Measurements from ENCODE around the gene ARF3. TPM values are rescaled to one million over a fixed set of nuclear protein-coding genes. Genes with fewer than 3 reads are reported as not detected.
A peak's percentile ranks its signal among the peaks of the same experiment; 100 is the strongest.

The ARF3 gene
- polyA plus RNA-seq, 2 of the 4 experiments (the other 2 are of a cell fraction), result 138 to 287 TPM

DNA sequence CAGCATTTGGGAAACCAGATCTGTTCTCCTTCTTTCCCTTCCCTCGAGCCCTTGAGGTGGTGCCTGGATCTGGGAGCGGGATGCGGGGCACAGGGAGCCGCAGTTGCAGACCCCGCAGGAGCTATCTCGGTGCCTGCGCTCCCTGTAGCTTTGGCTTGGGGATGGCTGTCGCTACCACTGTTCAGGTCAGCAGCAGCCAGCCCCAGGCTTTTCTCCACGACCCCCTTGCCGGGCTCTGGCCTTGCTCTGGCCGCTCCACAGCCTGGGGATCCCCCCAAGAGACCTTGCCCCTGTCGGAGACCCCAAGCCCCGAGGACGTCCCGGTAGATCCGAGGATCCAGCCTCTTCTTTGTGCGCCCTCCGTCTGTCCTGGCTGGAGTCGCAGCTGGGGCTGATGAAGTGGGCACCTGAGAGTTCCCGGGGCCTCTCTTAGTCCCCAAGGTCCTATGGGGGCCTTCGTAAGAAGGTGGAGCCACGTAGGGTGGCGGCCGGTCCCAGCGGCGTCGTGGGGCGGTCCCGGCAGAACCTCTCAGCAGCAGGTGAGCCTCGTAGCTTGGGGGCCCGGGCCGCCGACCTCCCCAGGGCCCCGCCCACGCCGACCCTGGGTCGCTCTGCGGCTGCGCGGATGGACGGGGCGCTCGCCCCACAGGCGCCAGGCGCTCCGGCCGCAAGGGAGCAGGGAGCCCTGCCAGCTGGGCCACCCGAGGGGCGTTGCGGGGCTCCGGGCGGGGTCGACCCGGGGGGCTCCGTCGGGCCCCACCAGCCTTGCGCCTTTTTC is 40.6 kb upstream of the ARF3 start:
- Histone ChIP-seq H3K4me1 (peaks cover 19% of the 10 kb centered on the region), H3K27ac (peak overlapping the region; percentile 52 to 87), H3K4me2 (peak overlapping the region; percentile 82), H3K9me3 (no peaks in the 10 kb centered on the region), H3K4me3 (peak overlapping the region; percentile 45)
- TF ChIP-seq MAZ (IDR thresholded peaks at IDR 0.05; ENCODE audit: borderline replicate concordance, low read depth, low read length) (no peak), HDAC2 (IDR thresholded peaks at IDR 0.05) (no peak), POLR2A (IDR thresholded peaks at IDR 0.05; ENCODE audit: low read length) (peak; percentile 53), FOSB (CRISPR knock-in tag; IDR thresholded peaks at IDR 0.05) (no peak), RNF2 (IDR thresholded peaks at IDR 0.05; ENCODE audit: borderline replicate concordance, low read depth) (no peak), RCOR1 (IDR thresholded peaks at IDR 0.05; ENCODE audit: low read depth, low read length) (no peak), EHF (CRISPR knock-in tag; IDR thresholded peaks at IDR 0.05) (no peak)
- TF ChIP-seq, protein P1, sequence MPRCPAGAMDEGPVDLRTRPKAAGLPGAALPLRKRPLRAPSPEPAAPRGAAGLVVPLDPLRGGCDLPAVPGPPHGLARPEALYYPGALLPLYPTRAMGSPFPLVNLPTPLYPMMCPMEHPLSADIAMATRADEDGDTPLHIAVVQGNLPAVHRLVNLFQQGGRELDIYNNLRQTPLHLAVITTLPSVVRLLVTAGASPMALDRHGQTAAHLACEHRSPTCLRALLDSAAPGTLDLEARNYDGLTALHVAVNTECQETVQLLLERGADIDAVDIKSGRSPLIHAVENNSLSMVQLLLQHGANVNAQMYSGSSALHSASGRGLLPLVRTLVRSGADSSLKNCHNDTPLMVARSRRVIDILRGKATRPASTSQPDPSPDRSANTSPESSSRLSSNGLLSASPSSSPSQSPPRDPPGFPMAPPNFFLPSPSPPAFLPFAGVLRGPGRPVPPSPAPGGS (IDR thresholded peaks at IDR 0.05), result no peak
- TF ChIP-seq, protein P2, sequence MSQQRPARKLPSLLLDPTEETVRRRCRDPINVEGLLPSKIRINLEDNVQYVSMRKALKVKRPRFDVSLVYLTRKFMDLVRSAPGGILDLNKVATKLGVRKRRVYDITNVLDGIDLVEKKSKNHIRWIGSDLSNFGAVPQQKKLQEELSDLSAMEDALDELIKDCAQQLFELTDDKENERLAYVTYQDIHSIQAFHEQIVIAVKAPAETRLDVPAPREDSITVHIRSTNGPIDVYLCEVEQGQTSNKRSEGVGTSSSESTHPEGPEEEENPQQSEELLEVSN (IDR thresholded peaks at IDR 0.05; ENCODE audit: borderline replicate concordance, low read depth), result no peak
- POLR2A ChIA-PET, result interaction anchor here (1.0 to 2.5 kb wide), 3 partner anchors 20 to 133 kb away, joined by 3 to 9 read pairs (median 4); partner anchors contain the start of genes PRKAG1 and TUBA1B
- DNase-seq (ENCODE audit: low read depth in 1 of 2, low spot score in 1 of 2), result peak; percentile 55 to 87
- no peak for FAIRE-seq
- CTCF ChIA-PET, result interaction anchor here (0.6 to 77.5 kb wide), 22 partner anchors 8 to 183 kb away, joined by 3 to 2584 read pairs (median 5); partner anchors contain the start of genes ARF3, DDX23, DHH and FKBP11
- WGBS (ENCODE audit: missing lambda C conversion rate), result 30% methylated on average over 33 of the region's 57 CpGs
- ATAC-seq, result peak; percentile 43 to 70

DNA sequence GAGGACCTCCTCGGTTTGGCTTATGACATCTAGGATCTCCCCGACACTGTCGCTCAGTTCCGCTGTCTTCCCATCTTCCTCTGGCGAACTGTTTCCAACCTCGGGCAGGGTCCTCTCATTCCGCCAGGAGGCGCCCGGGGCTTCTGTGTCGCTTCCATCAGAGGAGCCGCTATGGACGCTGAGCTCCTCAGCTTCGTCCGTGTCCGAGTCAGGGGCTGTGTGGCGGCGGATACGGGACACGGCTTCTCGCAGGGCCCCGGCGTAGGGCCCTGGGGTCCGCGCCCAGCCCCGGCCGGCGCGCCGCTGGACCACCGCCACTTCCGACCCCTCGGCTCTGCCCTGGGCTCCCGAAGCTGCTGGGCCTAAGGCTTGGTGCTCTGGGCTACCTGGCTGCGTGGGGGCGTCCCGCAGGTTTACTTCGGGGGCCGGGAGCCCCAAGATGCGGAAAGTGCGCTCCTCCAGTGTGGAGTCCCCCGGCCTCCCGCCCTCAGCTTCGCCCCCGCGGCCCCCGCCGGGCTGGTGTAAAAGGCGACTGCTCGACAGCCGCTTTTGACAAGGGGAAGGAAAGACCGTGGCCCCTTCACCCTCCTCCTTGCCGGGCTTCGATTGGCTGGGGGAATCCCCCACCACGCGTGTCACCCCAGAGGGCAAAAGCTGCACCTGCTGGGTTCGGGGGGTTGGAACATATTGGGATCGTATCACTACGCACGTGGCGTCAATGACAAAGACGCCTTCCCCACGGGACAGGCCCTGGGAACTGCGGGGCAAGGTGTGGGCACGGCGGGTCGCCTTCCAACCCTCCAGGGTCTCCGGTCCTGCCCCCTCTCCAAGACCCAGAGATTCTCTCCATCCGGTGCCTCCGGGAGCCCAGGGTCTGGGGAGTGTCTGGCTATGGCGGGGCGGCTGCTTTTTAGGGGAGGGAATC is 39.8 kb upstream of the ARF3 start:
- Histone ChIP-seq H3K4me1 (peaks cover 19% of the 10 kb centered on the region), H3K4me3 (peak overlapping the region; percentile 37; the same call in 2 of the 3 replicates), H3K27ac (peak overlapping the region; percentile 52 to 74; a peak in 5 of 6 replicates), H3K4me2 (peak overlapping the region; percentile 87), H3K9me3 (no peaks in the 10 kb centered on the region)
- 40% methylated on average over 57 of the region's 71 CpGs for WGBS (ENCODE audit: missing lambda C conversion rate)
- ChIA-PET POLR2A (interaction anchor here (0.6 to 2.5 kb wide), 5 partner anchors 19 to 131 kb away, joined by 3 to 9 read pairs (median 3); partner anchors contain the start of genes ARF3, PRKAG1 and RND1), CTCF (interaction anchor here (0.7 to 77.5 kb wide), 31 partner anchors 9 to 182 kb away, joined by 3 to 2584 read pairs (median 5); partner anchors contain the start of genes ARF3, DDX23, DHH and FKBP11)
- DNase-seq (ENCODE audit: low read depth in 1 of 2, low spot score in 1 of 2) (peak; percentile 83 to 94), FAIRE-seq (peak; percentile 39), ATAC-seq (peak; percentile 65 to 80)
- TF ChIP-seq, protein P3, sequence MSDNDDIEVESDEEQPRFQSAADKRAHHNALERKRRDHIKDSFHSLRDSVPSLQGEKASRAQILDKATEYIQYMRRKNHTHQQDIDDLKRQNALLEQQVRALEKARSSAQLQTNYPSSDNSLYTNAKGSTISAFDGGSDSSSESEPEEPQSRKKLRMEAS (IDR thresholded peaks at IDR 0.05), result peak; percentile 49
- peak; percentile 71 for TF ChIP-seq SMC3 (IDR thresholded peaks at IDR 0.05)
- peak; percentile 57 to 72 for TF ChIP-seq RAD21 (conservative IDR thresholded peaks at IDR 0.05 in 1 of 2, IDR thresholded peaks at IDR 0.05 in 1 of 2)
- TF ChIP-seq, protein P4, sequence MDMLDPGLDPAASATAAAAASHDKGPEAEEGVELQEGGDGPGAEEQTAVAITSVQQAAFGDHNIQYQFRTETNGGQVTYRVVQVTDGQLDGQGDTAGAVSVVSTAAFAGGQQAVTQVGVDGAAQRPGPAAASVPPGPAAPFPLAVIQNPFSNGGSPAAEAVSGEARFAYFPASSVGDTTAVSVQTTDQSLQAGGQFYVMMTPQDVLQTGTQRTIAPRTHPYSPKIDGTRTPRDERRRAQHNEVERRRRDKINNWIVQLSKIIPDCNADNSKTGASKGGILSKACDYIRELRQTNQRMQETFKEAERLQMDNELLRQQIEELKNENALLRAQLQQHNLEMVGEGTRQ (IDR thresholded peaks at IDR 0.05), result no peak
- TF ChIP-seq, protein P5, sequence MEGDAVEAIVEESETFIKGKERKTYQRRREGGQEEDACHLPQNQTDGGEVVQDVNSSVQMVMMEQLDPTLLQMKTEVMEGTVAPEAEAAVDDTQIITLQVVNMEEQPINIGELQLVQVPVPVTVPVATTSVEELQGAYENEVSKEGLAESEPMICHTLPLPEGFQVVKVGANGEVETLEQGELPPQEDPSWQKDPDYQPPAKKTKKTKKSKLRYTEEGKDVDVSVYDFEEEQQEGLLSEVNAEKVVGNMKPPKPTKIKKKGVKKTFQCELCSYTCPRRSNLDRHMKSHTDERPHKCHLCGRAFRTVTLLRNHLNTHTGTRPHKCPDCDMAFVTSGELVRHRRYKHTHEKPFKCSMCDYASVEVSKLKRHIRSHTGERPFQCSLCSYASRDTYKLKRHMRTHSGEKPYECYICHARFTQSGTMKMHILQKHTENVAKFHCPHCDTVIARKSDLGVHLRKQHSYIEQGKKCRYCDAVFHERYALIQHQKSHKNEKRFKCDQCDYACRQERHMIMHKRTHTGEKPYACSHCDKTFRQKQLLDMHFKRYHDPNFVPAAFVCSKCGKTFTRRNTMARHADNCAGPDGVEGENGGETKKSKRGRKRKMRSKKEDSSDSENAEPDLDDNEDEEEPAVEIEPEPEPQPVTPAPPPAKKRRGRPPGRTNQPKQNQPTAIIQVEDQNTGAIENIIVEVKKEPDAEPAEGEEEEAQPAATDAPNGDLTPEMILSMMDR (IDR thresholded peaks at IDR 0.05), result peak; percentile 68
